HL-60 (cell line): ENCODE measurements around the gene BAG3.

Source experiments
- GABPA ChIP-seq: IDR thresholded peaks from 2 replicates; pipeline ENCODE4 v1.6.1; 2012; ENCODE audit warnings: low read depth
- POLR2AphosphoS5 ChIP-seq: IDR thresholded peaks from 2 replicates; pipeline ENCODE4 v1.6.1; 2012; ENCODE audit warnings: low read depth
- REST ChIP-seq: IDR thresholded peaks from 2 replicates; pipeline ENCODE4 v1.6.1; 2012; ENCODE audit warnings: low read depth; ENCODE audit not compliant: insufficient replicate concordance
- SPI1 ChIP-seq: IDR thresholded peaks from 2 replicates; pipeline ENCODE4 v1.6.1; 2012; ENCODE audit warnings: low read depth, mild to moderate bottlenecking, borderline replicate concordance
- TF ChIP-seq, protein P1 (sequence below): IDR thresholded peaks from one replicate; pipeline ENCODE4 v1.5.1; 2011; ENCODE audit warnings: low read length, control low read depth, inconsistent platforms; ENCODE audit not compliant: insufficient read depth

- TF ChIP-seq, protein P1, sequence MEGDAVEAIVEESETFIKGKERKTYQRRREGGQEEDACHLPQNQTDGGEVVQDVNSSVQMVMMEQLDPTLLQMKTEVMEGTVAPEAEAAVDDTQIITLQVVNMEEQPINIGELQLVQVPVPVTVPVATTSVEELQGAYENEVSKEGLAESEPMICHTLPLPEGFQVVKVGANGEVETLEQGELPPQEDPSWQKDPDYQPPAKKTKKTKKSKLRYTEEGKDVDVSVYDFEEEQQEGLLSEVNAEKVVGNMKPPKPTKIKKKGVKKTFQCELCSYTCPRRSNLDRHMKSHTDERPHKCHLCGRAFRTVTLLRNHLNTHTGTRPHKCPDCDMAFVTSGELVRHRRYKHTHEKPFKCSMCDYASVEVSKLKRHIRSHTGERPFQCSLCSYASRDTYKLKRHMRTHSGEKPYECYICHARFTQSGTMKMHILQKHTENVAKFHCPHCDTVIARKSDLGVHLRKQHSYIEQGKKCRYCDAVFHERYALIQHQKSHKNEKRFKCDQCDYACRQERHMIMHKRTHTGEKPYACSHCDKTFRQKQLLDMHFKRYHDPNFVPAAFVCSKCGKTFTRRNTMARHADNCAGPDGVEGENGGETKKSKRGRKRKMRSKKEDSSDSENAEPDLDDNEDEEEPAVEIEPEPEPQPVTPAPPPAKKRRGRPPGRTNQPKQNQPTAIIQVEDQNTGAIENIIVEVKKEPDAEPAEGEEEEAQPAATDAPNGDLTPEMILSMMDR, result peak; percentile 56
- no peak for TF ChIP-seq POLR2AphosphoS5
- no peak for TF ChIP-seq REST
- no peak for TF ChIP-seq GABPA
- TF ChIP-seq SPI1, result no peak
Observed at GRCh38 chr10:119602241-119603095, 48.7 kb upstream of the BAG3 start.
